ENCODE measurements around the gene CEP131.

CEP131 gene

DNA sequence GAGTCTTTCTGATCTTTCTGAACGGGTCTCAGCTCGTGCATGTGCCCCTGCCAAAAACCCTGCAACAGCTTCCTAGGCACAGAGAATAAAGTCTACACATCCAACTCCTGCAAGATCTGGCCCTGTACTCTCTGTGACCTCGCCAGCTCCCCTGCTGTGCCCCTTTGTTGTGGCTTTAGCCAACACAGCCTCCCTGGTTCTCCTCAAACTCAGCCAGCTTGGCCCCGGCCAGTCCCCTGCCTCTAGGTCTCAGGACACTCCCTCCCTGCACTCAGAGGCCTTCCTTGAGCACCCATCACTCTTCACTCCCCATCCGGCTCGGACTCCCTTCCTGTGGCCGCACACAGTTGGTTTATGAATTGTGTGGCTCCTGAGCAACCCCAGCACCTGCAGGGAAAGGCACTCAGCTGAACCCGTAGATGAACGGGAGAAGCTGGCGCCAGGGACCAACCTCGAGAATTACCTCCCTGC is 1.4 kb downstream of the CEP131 start (continued):
- TF ChIP-seq, protein P1, sequence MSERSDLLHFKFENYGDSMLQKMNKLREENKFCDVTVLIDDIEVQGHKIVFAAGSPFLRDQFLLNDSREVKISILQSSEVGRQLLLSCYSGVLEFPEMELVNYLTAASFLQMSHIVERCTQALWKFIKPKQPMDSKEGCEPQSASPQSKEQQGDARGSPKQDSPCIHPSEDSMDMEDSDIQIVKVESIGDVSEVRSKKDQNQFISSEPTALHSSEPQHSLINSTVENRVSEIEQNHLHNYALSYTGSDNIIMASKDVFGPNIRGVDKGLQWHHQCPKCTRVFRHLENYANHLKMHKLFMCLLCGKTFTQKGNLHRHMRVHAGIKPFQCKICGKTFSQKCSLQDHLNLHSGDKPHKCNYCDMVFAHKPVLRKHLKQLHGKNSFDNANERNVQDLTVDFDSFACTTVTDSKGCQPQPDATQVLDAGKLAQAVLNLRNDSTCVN (tag by site-specific recombination; optimal IDR thresholded peaks at IDR 0.05), result no peak
- TF ChIP-seq ZNF274 (IDR thresholded peaks at IDR 0.05; ENCODE audit: low read length) (no peak), ZNF274 (tag by site-specific recombination; IDR thresholded peaks at IDR 0.05; ENCODE audit: borderline replicate concordance) (no peak), ZNF175 (tag by site-specific recombination; IDR thresholded peaks at IDR 0.05) (no peak), ZNF37A (tag by site-specific recombination; IDR thresholded peaks at IDR 0.05) (no peak), MEIS1 (CRISPR knock-in tag; IDR thresholded peaks at IDR 0.05; ENCODE audit: borderline replicate concordance) (no peak)
- TF ChIP-seq, protein P2, sequence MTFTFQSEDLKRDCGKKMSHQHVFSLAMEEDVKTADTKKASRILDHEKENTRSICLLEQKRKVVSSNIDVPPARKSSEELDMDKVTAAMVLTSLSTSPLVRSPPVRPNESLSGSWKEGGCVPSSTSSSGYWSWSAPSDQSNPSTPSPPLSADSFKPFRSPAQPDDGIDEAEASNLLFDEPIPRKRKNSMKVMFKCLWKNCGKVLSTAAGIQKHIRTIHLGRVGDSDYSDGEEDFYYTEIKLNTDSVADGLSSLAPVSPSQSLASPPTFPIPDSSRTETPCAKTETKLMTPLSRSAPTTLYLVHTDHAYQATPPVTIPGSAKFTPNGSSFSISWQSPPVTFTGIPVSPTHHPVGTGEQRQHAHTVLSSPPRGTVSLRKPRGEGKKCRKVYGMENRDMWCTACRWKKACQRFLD (tag by site-specific recombination; IDR thresholded peaks at IDR 0.05), result no peak
- TF ChIP-seq, protein P3, sequence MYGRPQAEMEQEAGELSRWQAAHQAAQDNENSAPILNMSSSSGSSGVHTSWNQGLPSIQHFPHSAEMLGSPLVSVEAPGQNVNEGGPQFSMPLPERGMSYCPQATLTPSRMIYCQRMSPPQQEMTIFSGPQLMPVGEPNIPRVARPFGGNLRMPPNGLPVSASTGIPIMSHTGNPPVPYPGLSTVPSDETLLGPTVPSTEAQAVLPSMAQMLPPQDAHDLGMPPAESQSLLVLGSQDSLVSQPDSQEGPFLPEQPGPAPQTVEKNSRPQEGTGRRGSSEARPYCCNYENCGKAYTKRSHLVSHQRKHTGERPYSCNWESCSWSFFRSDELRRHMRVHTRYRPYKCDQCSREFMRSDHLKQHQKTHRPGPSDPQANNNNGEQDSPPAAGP (tag by site-specific recombination; IDR thresholded peaks at IDR 0.05), result no peak

DNA sequence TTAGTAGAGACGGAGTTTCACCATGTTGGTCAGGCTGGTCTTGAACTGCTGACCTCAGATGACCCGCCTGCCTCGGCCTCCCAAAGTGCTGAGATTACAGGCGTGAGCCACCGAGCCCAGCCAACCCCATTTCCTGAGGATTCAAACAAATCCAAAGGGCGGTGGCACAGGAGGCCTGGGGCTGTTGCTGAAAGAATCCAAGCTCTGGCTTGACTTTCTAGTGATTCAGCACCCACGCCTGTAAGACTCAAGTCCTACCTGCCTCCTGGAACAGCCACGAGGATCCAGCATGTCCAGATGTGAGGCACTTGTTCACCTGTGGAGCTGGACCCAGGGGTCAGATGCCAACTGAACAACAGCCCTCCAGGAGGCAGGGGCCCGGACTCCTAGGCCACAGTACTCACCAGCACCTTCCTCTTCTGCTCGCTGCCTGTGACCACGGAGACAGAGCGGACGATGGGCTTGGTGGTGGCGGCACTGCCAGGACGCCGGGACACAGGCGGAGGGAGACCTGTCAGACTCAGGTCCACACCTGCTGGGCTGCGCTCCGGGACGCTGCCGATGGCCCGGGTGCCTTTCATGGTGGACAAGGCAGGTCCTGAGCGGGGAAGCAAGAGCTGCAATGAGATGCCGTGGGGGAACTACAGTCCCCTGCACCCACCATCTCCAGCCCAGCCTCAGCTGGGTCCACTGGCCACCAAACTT is 3.1 kb downstream of the CEP131 start:
- no peak overlapping the region for H3K27ac ChIP-seq (ENCODE audit: extremely low read depth, low read depth, low read length)
- no peaks in the 10 kb centered on the region for H3K9me3 ChIP-seq (ENCODE audit: control insufficient read depth, insufficient read depth, low read depth, low read length)
- H3K4me1 ChIP-seq (ENCODE audit: control insufficient read depth, insufficient read depth, low read length), result peaks cover 13% of the 10 kb centered on the region
- peaks cover 0 to 35% of the 10 kb centered on the region in 2 experiments; a peak in 2 of 3 replicates for H3K36me3 ChIP-seq (ENCODE audit: control insufficient read depth in 2 of 2, insufficient read depth in 1 of 2, low read length in 2 of 2)
- POLR2A ChIA-PET, result interaction anchor here (0.7 kb wide), 2 partner anchors 272 to 284 kb away, joined by 3 to 5 read pairs; no protein-coding TSS in a partner anchor
- TF ChIP-seq, protein P4, sequence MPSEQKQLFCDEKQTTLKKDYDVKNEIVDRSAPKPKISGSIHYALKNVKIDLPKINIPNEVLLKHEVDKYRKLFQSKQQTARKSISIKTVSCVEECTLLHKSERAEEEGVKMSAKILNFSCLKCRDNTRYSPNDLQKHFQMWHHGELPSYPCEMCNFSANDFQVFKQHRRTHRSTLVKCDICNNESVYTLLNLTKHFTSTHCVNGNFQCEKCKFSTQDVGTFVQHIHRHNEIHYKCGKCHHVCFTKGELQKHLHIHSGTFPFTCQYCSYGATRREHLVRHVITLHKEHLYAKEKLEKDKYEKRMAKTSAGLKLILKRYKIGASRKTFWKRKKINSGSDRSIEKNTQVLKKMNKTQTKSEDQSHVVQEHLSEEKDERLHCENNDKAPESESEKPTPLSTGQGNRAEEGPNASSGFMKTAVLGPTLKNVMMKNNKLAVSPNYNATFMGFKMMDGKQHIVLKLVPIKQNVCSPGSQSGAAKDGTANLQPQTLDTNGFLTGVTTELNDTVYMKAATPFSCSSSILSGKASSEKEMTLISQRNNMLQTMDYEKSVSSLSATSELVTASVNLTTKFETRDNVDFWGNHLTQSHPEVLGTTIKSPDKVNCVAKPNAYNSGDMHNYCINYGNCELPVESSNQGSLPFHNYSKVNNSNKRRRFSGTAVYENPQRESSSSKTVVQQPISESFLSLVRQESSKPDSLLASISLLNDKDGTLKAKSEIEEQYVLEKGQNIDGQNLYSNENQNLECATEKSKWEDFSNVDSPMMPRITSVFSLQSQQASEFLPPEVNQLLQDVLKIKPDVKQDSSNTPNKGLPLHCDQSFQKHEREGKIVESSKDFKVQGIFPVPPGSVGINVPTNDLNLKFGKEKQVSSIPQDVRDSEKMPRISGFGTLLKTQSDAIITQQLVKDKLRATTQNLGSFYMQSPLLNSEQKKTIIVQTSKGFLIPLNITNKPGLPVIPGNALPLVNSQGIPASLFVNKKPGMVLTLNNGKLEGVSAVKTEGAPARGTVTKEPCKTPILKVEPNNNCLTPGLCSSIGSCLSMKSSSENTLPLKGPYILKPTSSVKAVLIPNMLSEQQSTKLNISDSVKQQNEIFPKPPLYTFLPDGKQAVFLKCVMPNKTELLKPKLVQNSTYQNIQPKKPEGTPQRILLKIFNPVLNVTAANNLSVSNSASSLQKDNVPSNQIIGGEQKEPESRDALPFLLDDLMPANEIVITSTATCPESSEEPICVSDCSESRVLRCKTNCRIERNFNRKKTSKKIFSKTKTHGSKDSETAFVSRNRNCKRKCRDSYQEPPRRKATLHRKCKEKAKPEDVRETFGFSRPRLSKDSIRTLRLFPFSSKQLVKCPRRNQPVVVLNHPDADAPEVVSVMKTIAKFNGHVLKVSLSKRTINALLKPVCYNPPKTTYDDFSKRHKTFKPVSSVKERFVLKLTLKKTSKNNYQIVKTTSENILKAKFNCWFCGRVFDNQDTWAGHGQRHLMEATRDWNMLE (tag by site-specific recombination; conservative IDR thresholded peaks at IDR 0.05; ENCODE audit: low read depth), result no peak
- TF ChIP-seq GLI2 (tag by site-specific recombination; IDR thresholded peaks at IDR 0.05; ENCODE audit: borderline replicate concordance, low read depth) (no peak), ZFP41 (tag by site-specific recombination; IDR thresholded peaks at IDR 0.05; ENCODE audit: borderline replicate concordance) (no peak), SCRT2 (tag by site-specific recombination; IDR thresholded peaks at IDR 0.05) (0 out of 2 replicates have a peak, but pooled peaks have one; percentile 17), BCL11B (tag by site-specific recombination; IDR thresholded peaks at IDR 0.05; ENCODE audit: low read depth) (no peak), KLF16 (tag by site-specific recombination; IDR thresholded peaks at IDR 0.05) (no peak)
- TF ChIP-seq, protein P3 (tag by site-specific recombination; IDR thresholded peaks at IDR 0.05), result no peak
- CTCF ChIA-PET, result interaction anchor here (1.1 kb wide), 1 partner anchor 76 kb away, joined by 3 read pairs; no protein-coding TSS in a partner anchor
- no peak overlapping the region for H3K4me3 ChIP-seq (ENCODE audit: low read depth, low read length)
